ENCODE measurements around the gene CDC42BPG.

The CDC42BPG gene

DNA sequence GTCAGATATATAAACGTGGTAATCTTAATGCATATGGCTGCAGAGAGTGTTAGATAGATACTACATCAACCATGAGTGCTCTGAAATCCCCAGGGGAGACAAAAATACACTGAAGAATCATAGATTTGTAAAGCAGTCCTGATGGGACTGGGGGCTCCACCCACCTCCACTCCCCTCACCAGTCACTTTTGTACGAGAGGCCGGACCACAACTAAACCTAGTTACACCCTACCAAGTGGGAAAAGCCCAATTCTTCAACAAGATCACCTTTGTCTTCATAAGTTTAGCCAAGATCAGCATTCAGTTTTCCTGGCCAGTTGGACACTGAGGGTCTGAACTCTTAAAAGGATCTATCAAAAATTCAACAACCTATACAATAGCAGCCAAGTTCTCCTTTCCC is 67.6 kb downstream of the CDC42BPG start:
- TF ChIP-seq, protein P1, sequence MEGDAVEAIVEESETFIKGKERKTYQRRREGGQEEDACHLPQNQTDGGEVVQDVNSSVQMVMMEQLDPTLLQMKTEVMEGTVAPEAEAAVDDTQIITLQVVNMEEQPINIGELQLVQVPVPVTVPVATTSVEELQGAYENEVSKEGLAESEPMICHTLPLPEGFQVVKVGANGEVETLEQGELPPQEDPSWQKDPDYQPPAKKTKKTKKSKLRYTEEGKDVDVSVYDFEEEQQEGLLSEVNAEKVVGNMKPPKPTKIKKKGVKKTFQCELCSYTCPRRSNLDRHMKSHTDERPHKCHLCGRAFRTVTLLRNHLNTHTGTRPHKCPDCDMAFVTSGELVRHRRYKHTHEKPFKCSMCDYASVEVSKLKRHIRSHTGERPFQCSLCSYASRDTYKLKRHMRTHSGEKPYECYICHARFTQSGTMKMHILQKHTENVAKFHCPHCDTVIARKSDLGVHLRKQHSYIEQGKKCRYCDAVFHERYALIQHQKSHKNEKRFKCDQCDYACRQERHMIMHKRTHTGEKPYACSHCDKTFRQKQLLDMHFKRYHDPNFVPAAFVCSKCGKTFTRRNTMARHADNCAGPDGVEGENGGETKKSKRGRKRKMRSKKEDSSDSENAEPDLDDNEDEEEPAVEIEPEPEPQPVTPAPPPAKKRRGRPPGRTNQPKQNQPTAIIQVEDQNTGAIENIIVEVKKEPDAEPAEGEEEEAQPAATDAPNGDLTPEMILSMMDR (IDR thresholded peaks at IDR 0.05; ENCODE audit: extremely low read depth, missing control alignments), result no peak
- DNase-seq (ENCODE audit: low spot score), result no peak

DNA sequence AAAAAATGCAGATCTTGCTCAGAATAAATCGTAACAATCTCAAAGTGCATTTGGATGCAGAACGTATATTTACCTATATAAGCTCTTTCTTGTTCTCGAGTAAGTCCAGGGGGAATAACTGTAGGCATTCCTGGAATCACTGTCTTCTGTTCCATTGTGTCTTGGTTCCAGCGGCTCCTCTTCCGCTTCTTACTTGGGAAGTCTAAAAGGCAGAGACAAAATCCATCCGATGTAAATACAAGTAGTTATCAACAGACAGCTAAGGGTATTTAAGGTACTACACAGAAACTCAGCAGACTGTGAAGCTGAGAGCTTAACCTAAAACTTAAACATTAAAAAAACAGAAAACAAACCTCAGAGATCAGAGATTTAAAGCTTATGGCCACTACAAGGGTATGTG is 68.0 kb downstream of the CDC42BPG start:
- DNase-seq (ENCODE audit: low spot score), result no peak
- TF ChIP-seq, protein P1 (IDR thresholded peaks at IDR 0.05; ENCODE audit: extremely low read depth, missing control alignments), result no peak

DNA sequence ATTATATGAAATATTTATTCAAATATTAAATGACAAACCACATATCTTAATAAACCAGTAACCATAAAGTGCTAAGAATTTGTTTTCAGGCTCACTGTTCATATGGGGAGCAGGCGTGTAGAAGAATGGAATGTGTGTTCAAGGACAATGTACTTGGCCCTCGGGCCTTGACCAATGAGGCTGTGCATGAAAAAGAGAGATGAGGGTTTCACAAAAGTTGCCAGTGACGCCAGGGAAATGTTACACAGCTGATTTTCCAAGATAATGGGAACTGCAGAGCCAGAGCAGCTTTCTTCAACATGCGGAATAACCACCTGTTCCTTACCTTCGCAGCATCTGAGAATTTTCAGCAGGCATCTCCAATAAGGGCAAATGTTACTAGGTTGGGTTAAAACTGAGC is 70.3 kb downstream of the CDC42BPG start:
- TF ChIP-seq, protein P1 (IDR thresholded peaks at IDR 0.05; ENCODE audit: extremely low read depth, missing control alignments), result no peak
- DNase-seq (ENCODE audit: low spot score), result no peak
